HG02678 (cell line): ENCODE data around the gene EHD3.
"Not testable (repeated sequence)": the region's sequence is repeated elsewhere in the genome, so short reads cannot be mapped to it uniquely, and the experiment has no call there.

Experiments
- ATAC-seq: cut with Tn5 transposase; IDR thresholded peaks from one replicate; pipeline ENCODE4 v1.9.1; 2021; ENCODE audit warnings: mild to moderate bottlenecking, moderate library complexity; ENCODE audit not compliant: unreplicated experiment

EHD3 gene

GRCh38 chr2:31282634-31283033, 48.7 kb downstream of the EHD3 start:
- ATAC-seq, result no peak

- ATAC-seq, result not testable (repeated sequence)
These were observed 49.4 kb downstream of the EHD3 start for GRCh38 chr2:31283193-31283919.

- no peak for ATAC-seq
These were observed 50.2 kb downstream of the EHD3 start for GRCh38 chr2:31284107-31284506.

GRCh38 chr2:31286230-31286629, 52.3 kb downstream of the EHD3 start:
- ATAC-seq, result no peak

GRCh38 chr2:31286961-31287550, 53.1 kb downstream of the EHD3 start:
- no peak for ATAC-seq

GRCh38 chr2:31287654-31288053, 53.7 kb downstream of the EHD3 start:
- no peak for ATAC-seq

- ATAC-seq, result no peak
These were observed 60.2 kb downstream of the EHD3 start for GRCh38 chr2:31294196-31294595.

GRCh38 chr2:31296641-31297287, 62.8 kb downstream of the EHD3 start:
- no peak for ATAC-seq

GRCh38 chr2:31297751-31298150, 63.8 kb downstream of the EHD3 start:
- ATAC-seq, result no peak

GRCh38 chr2:31299547-31299946, 65.6 kb downstream of the EHD3 start:
- no peak for ATAC-seq

GRCh38 chr2:31300309-31300708, 66.4 kb downstream of the EHD3 start:
- ATAC-seq, result no peak

- no peak for ATAC-seq
These were observed 69.1 kb downstream of the EHD3 start for GRCh38 chr2:31302940-31303563.

GRCh38 chr2:31304816-31305215, 70.9 kb downstream of the EHD3 start:
- ATAC-seq, result no peak

- no peak for ATAC-seq
These were observed 78.9 kb downstream of the EHD3 start for GRCh38 chr2:31312898-31313297.

- ATAC-seq, result no peak
These were observed 80.8 kb downstream of the EHD3 start for GRCh38 chr2:31314761-31315160.

- ATAC-seq, result no peak
These were observed 83.4 kb downstream of the EHD3 start for GRCh38 chr2:31317396-31317795.

GRCh38 chr2:31318361-31319336, 84.7 kb downstream of the EHD3 start:
- ATAC-seq, result peak; percentile 74
